ENCODE results near the gene RNU5B-1. TPM values are rescaled to one million over a fixed set of nuclear protein-coding genes. Genes with fewer than 3 reads are reported as not detected.

The RNU5B-1 gene
- total and polyA plus RNA-seq, 7 donors, result 12.8 to 34.0 (median 13.9) TPM; not detected in 4

GRCh38 chr15:65290228-65290627 lies 14.2 kb upstream of the RNU5B-1 start:
- no peaks in the 10 kb centered on the region for H3K27me3 ChIP-seq (ENCODE audit: insufficient read depth in 3 of 3, low read length in 2 of 3)
- no peaks in the 10 kb centered on the region for H3K9me3 ChIP-seq
- DNase-seq, result no peak
- H3K27ac ChIP-seq, result no peak overlapping the region
- H3K4me1 ChIP-seq, result peaks cover 10% of the 10 kb centered on the region
- intact Hi-C loops (cut with DNase I), result loop anchor here in 1 of 2 donors (10.0 kb wide), 1 partner anchor 255 kb away; no protein-coding TSS in a partner anchor
- no peak for ATAC-seq
- H3K36me3 ChIP-seq (ENCODE audit: insufficient read depth in 1 of 2, low read depth in 1 of 2), result no peaks in the 10 kb centered on the region
- no peak for TF ChIP-seq CTCF (IDR thresholded peaks at IDR 0.05)
- WGBS, 3 donors, result 83 to 89% (median 83%) methylated on average over 7 of the region's 7 CpGs
- H3K4me3 ChIP-seq, result no peak overlapping the region

- intact Hi-C loops (cut with DNase I), result loop anchor here in 1 of 2 donors (10.0 kb wide), 1 partner anchor 258 kb away; no protein-coding TSS in a partner anchor
- 55 to 66% (median 64%) methylated on average over 1 of the region's 1 CpG for WGBS, 3 donors
These were observed 11.4 kb upstream of the RNU5B-1 start for GRCh38 chr15:65292938-65293518.

DNA sequence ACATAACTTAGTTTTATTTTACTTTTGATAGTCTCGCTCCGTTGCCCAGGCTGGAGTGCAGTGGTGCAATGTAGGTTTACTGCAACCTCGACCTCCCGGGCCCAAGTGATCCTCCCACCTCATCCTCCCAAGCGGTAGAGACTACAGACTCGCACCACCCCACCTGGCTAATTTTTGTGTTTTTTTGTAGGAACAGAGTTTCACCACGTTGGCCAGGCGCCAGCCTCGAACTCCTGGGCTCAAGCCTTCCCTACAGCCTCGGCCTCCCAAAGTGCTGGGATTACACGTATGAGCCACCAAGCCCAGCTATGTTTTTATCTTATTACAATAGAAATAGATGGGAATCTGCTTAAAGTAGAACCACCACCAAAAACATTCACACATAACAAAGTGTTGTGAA lies 5.7 kb upstream of the RNU5B-1 start:
- no peak for DNase-seq
- WGBS, 3 donors, result 83 to 88% (median 84%) methylated on average over 11 of the region's 11 CpGs
- Histone ChIP-seq H3K9me3 (no peaks in the 10 kb centered on the region), H3K4me1 (peaks cover 18% of the 10 kb centered on the region), H3K27me3 (ENCODE audit: insufficient read depth in 3 of 3, low read length in 2 of 3) (no peaks in the 10 kb centered on the region), H3K36me3 (ENCODE audit: insufficient read depth in 1 of 2, low read depth in 1 of 2) (no peaks in the 10 kb centered on the region), H3K27ac (no peak overlapping the region), H3K4me3 (no peak overlapping the region)
- no peak for ATAC-seq
- intact Hi-C loops (cut with DNase I), result loop anchor here in 1 of 2 donors (10.0 kb wide), 1 partner anchor 264 kb away; no protein-coding TSS in a partner anchor
- no peak for TF ChIP-seq CTCF (IDR thresholded peaks at IDR 0.05)

More at GRCh38 chr15:65292938-65293518, 11.4 kb upstream of the RNU5B-1 start:
- DNase-seq, result no peak
- no peak for TF ChIP-seq CTCF (IDR thresholded peaks at IDR 0.05)
- Histone ChIP-seq H3K4me1 (peaks cover 13% of the 10 kb centered on the region), H3K27ac (no peak overlapping the region), H3K27me3 (ENCODE audit: insufficient read depth in 3 of 3, low read length in 2 of 3) (no peaks in the 10 kb centered on the region), H3K4me3 (no peak overlapping the region), H3K36me3 (ENCODE audit: insufficient read depth in 1 of 2, low read depth in 1 of 2) (no peaks in the 10 kb centered on the region), H3K9me3 (no peaks in the 10 kb centered on the region)
- no peak for ATAC-seq

DNA sequence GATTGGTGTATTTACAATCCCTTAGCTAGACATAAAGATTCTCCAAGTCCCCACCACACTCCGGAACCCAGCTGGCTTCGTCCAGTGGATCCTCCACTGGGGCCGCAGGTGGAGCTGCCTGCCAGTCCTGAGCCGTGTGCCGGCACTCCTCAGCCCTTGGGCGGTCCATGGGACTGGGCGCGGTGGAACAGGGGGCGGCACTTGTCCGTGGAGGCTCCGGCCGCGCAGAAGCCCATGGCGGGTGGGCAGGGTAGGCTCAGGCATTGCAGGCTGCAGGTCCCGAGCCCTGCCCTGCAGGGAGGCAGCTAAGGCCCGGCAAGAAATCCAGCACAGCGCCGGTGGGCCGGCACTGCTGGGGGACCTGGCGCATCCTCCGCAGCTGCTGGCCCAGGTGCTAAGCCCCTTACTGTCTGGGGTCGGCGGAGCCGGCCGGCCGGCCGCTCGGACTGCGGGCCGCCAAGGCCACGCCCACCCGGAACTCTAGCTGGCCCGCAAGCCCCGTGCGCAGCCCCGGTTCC lies 3.5 kb upstream of the RNU5B-1 start:
- H3K36me3 ChIP-seq (ENCODE audit: insufficient read depth in 1 of 2, low read depth in 1 of 2), result no peaks in the 10 kb centered on the region
- no peak overlapping the region for H3K4me3 ChIP-seq
- TF ChIP-seq CTCF (IDR thresholded peaks at IDR 0.05), result no peak
- no peak overlapping the region for H3K27ac ChIP-seq
- no peaks in the 10 kb centered on the region for H3K9me3 ChIP-seq
- no peak for ATAC-seq
- peaks cover 25% of the 10 kb centered on the region for H3K4me1 ChIP-seq
- 92 to 95% (median 92%) methylated on average over 34 to 36 of the region's 36 CpGs for WGBS, 3 donors
- DNase-seq, result no peak
- intact Hi-C loops (cut with DNase I), result loop anchor here in 1 of 2 donors (5.0 kb wide), 1 partner anchor 114 kb away; the partner anchor contains the start of gene CLPX
- H3K27me3 ChIP-seq (ENCODE audit: insufficient read depth in 3 of 3, low read length in 2 of 3), result no peaks in the 10 kb centered on the region
